Measurements from ENCODE around the gene CCDC88C.

Gene CCDC88C

GRCh38 chr14:91330096-91330696 is 87.4 kb downstream of the CCDC88C start:
- H3K4me3 ChIP-seq, result no peak overlapping the region
- no peak overlapping the region for H3K27ac ChIP-seq
- TF ChIP-seq CTCF (IDR thresholded peaks at IDR 0.05), result no peak
- DNase-seq (ENCODE audit: low spot score), result no peak

- TF ChIP-seq CTCF (IDR thresholded peaks at IDR 0.05), result no peak
- no peak overlapping the region for H3K27ac ChIP-seq
- no peak overlapping the region for H3K4me3 ChIP-seq
- no peak for DNase-seq (ENCODE audit: low spot score)
Measured at GRCh38 chr14:91329486-91330014, 88.1 kb downstream of the CCDC88C start.

- Histone ChIP-seq H3K27ac (no peak overlapping the region), H3K4me3 (no peak overlapping the region)
- DNase-seq (ENCODE audit: low spot score), result no peak
- TF ChIP-seq CTCF (IDR thresholded peaks at IDR 0.05), result no peak
Measured at GRCh38 chr14:91328313-91329050, 89.1 kb downstream of the CCDC88C start.

DNA sequence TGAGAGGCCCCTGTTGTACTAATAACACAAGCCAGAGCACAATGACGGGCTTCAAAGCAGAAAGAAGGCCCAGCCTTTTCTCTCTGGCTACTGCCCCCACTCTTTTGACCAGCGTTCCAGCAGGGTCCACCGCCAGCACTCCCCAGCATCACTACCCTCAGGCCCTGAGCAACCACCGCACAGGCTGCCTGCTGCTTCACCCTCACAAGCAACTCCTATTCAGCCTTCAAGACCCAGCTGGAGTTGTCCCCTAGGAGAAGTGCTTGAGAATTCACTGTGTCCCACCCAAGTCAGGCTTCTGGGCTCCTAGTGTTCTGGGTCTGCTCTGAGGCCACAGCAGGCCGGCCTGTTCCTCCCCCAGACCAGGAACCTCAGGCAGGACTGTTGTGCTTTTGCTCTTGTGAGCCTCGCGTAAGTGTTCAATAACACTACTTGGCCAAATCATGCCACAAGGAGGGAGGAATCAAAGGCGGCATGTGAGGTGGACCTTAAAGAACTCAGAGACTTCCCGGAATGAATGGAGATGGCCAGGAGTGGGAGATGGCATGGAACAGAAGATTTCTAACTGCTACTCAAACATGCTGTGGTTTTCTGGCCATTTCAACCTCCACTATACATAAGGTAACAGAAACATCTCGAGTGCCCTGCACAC is 89.8 kb downstream of the CCDC88C start:
- H3K4me3 ChIP-seq, result no peak overlapping the region
- no peak for DNase-seq (ENCODE audit: low spot score)
- H3K27ac ChIP-seq, result no peak overlapping the region
- no peak for TF ChIP-seq CTCF (IDR thresholded peaks at IDR 0.05)

GRCh38 chr14:91327250-91327595 is 90.4 kb downstream of the CCDC88C start:
- TF ChIP-seq CTCF (IDR thresholded peaks at IDR 0.05), result no peak
- DNase-seq (ENCODE audit: low spot score), result no peak
- Histone ChIP-seq H3K27ac (no peak overlapping the region), H3K4me3 (no peak overlapping the region)

GRCh38 chr14:91326514-91327249 is 90.9 kb downstream of the CCDC88C start:
- Histone ChIP-seq H3K27ac (no peak overlapping the region), H3K4me3 (no peak overlapping the region)
- no peak for TF ChIP-seq CTCF (IDR thresholded peaks at IDR 0.05)
- DNase-seq (ENCODE audit: low spot score), result no peak
